ENCODE results near the gene DYNLT2. TPM values are rescaled to one million over a fixed set of nuclear protein-coding genes. Genes with fewer than 3 reads are reported as not detected.

The DYNLT2 gene
- total RNA-seq, 1 donor from 2014 or later, result 1.7 TPM

- Mint-ChIP-seq H3K27ac (ENCODE audit: unreplicated experiment) (no peak overlapping the region), H3K9me3 (ENCODE audit: unreplicated experiment) (no peaks in the 10 kb centered on the region), H3K27me3 (ENCODE audit: unreplicated experiment) (no peaks in the 10 kb centered on the region), H3K4me1 (ENCODE audit: low read depth, unreplicated experiment) (peaks cover 2% of the 10 kb centered on the region), H3K4me3 (ENCODE audit: unreplicated experiment) (no peak overlapping the region), H3K36me3 (ENCODE audit: unreplicated experiment) (peaks cover 5% of the 10 kb centered on the region)
- no peak for DNase-seq
- no peak for TF ChIP-seq CTCF (IDR thresholded peaks at IDR 0.05; ENCODE audit: partially characterized antibody, unreplicated experiment)
These were observed 6.0 kb downstream of the DYNLT2 start for GRCh38 chr6:169745405-169745804.

- DNase-seq, result no peak
- H3K4me3 Mint-ChIP-seq (ENCODE audit: unreplicated experiment), result no peak overlapping the region
- no peak for TF ChIP-seq CTCF (IDR thresholded peaks at IDR 0.05; ENCODE audit: partially characterized antibody, unreplicated experiment)
- H3K27ac Mint-ChIP-seq (ENCODE audit: unreplicated experiment), result no peak overlapping the region
- no peaks in the 10 kb centered on the region for H3K27me3 Mint-ChIP-seq (ENCODE audit: unreplicated experiment)
- H3K9me3 Mint-ChIP-seq (ENCODE audit: unreplicated experiment), result no peaks in the 10 kb centered on the region
- H3K4me1 Mint-ChIP-seq (ENCODE audit: low read depth, unreplicated experiment), result peaks cover 12% of the 10 kb centered on the region
- no peaks in the 10 kb centered on the region for H3K36me3 Mint-ChIP-seq (ENCODE audit: unreplicated experiment)
These were observed 10.0 kb downstream of the DYNLT2 start for GRCh38 chr6:169741344-169741743.

- no peak for TF ChIP-seq CTCF (IDR thresholded peaks at IDR 0.05; ENCODE audit: partially characterized antibody, unreplicated experiment)
- DNase-seq, result no peak
- no peak overlapping the region for H3K27ac Mint-ChIP-seq (ENCODE audit: unreplicated experiment)
- H3K9me3 Mint-ChIP-seq (ENCODE audit: unreplicated experiment), result peaks cover 3% of the 10 kb centered on the region
- H3K27me3 Mint-ChIP-seq (ENCODE audit: unreplicated experiment), result no peaks in the 10 kb centered on the region
- H3K36me3 Mint-ChIP-seq (ENCODE audit: unreplicated experiment), result no peaks in the 10 kb centered on the region
- no peak overlapping the region for H3K4me3 Mint-ChIP-seq (ENCODE audit: unreplicated experiment)
- H3K4me1 Mint-ChIP-seq (ENCODE audit: low read depth, unreplicated experiment), result peaks cover 12% of the 10 kb centered on the region
These were observed 12.3 kb downstream of the DYNLT2 start for GRCh38 chr6:169738976-169739529.

- no peak for TF ChIP-seq CTCF (IDR thresholded peaks at IDR 0.05; ENCODE audit: partially characterized antibody, unreplicated experiment)
- Mint-ChIP-seq H3K27ac (ENCODE audit: unreplicated experiment) (no peak overlapping the region), H3K4me1 (ENCODE audit: low read depth, unreplicated experiment) (peaks cover 12% of the 10 kb centered on the region), H3K27me3 (ENCODE audit: unreplicated experiment) (no peaks in the 10 kb centered on the region), H3K9me3 (ENCODE audit: unreplicated experiment) (peaks cover 3% of the 10 kb centered on the region), H3K4me3 (ENCODE audit: unreplicated experiment) (no peak overlapping the region), H3K36me3 (ENCODE audit: unreplicated experiment) (no peaks in the 10 kb centered on the region)
- DNase-seq, result no peak
These were observed 13.0 kb downstream of the DYNLT2 start for GRCh38 chr6:169738204-169738975.

- no peak for DNase-seq
- peaks cover 10% of the 10 kb centered on the region for H3K9me3 Mint-ChIP-seq (ENCODE audit: unreplicated experiment)
- H3K4me3 Mint-ChIP-seq (ENCODE audit: unreplicated experiment), result no peak overlapping the region
- TF ChIP-seq CTCF (IDR thresholded peaks at IDR 0.05; ENCODE audit: partially characterized antibody, unreplicated experiment), result no peak
- no peaks in the 10 kb centered on the region for H3K36me3 Mint-ChIP-seq (ENCODE audit: unreplicated experiment)
- peaks cover 3% of the 10 kb centered on the region for H3K4me1 Mint-ChIP-seq (ENCODE audit: low read depth, unreplicated experiment)
- peaks cover 6% of the 10 kb centered on the region for H3K27me3 Mint-ChIP-seq (ENCODE audit: unreplicated experiment)
- no peak overlapping the region for H3K27ac Mint-ChIP-seq (ENCODE audit: unreplicated experiment)
These were observed 21.4 kb downstream of the DYNLT2 start for GRCh38 chr6:169729961-169730360.

Measured in glutamatergic neuron (in vitro differentiated cells).